ENCODE results near the gene ADI1.

The ADI1 gene

GRCh38 chr2:3460831-3461800, 58.2 kb downstream of the ADI1 start:
- H3K4me2 ChIP-seq (ENCODE audit: low read length) = peak overlapping the region; percentile 72
- H4K20me1 ChIP-seq (ENCODE audit: insufficient read depth, low read length) = no peaks in the 10 kb centered on the region
- H3K9ac ChIP-seq (ENCODE audit: low read length) = peak overlapping the region; percentile 36; the same call in 1 of the 2 replicates
- no peak overlapping the region for H2AFZ ChIP-seq (ENCODE audit: low read depth, low read length)
- peaks cover 24% of the 10 kb centered on the region for H3K4me1 ChIP-seq (ENCODE audit: low read length)
- no peaks in the 10 kb centered on the region for H3K9me3 ChIP-seq (ENCODE audit: insufficient read depth, low read length)
- no peaks in the 10 kb centered on the region for H3K79me2 ChIP-seq (ENCODE audit: low read length)
- H3K27me3 ChIP-seq (ENCODE audit: low read depth, low read length) = no peaks in the 10 kb centered on the region
- H3K27ac ChIP-seq (ENCODE audit: low read length) = peak overlapping the region; percentile 83
- TF ChIP-seq, protein P1, sequence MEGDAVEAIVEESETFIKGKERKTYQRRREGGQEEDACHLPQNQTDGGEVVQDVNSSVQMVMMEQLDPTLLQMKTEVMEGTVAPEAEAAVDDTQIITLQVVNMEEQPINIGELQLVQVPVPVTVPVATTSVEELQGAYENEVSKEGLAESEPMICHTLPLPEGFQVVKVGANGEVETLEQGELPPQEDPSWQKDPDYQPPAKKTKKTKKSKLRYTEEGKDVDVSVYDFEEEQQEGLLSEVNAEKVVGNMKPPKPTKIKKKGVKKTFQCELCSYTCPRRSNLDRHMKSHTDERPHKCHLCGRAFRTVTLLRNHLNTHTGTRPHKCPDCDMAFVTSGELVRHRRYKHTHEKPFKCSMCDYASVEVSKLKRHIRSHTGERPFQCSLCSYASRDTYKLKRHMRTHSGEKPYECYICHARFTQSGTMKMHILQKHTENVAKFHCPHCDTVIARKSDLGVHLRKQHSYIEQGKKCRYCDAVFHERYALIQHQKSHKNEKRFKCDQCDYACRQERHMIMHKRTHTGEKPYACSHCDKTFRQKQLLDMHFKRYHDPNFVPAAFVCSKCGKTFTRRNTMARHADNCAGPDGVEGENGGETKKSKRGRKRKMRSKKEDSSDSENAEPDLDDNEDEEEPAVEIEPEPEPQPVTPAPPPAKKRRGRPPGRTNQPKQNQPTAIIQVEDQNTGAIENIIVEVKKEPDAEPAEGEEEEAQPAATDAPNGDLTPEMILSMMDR (IDR thresholded peaks at IDR 0.05; ENCODE audit: low read depth, low read length) = no peak
- TF ChIP-seq EZH2phosphoT487 (IDR thresholded peaks at IDR 0.05; ENCODE audit: low read depth) = no peak
- peaks cover 40% of the 10 kb centered on the region for H3K36me3 ChIP-seq (replicated peaks; ENCODE audit: low read depth, low read length)
- H3K4me3 ChIP-seq (ENCODE audit: low read length) = peak overlapping the region; percentile 53

DNA sequence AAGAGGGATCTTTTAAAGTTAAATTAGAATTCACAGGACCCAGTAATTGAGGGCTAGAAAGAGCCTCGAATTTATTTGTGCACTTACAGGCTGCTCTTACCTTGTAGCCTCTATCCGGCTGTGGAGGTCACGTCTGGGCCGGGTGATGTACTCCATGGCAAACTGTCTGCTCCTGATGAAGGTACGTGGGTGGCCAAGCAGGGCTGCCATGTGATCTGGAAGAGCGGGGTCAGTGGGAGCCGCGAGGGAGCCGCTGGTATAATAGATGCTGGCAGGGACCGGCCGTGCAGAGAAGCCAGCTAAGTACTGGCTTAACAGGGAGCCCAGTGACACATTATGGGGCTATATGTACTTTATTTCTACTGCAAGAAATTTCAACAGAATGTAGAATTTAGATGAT, 59.2 kb downstream of the ADI1 start:
- Histone ChIP-seq H3K9ac (ENCODE audit: low read length) (no peak overlapping the region), H2AFZ (ENCODE audit: low read depth, low read length) (no peak overlapping the region), H3K36me3 (replicated peaks; ENCODE audit: low read depth, low read length) (peaks cover 43% of the 10 kb centered on the region), H3K4me3 (ENCODE audit: low read length) (no peak overlapping the region), H3K4me2 (ENCODE audit: low read length) (no peak overlapping the region), H4K20me1 (ENCODE audit: insufficient read depth, low read length) (no peaks in the 10 kb centered on the region), H3K4me1 (ENCODE audit: low read length) (peaks cover 24% of the 10 kb centered on the region), H3K27ac (ENCODE audit: low read length) (no peak overlapping the region), H3K79me2 (ENCODE audit: low read length) (no peaks in the 10 kb centered on the region), H3K9me3 (ENCODE audit: insufficient read depth, low read length) (no peaks in the 10 kb centered on the region), H3K27me3 (ENCODE audit: low read depth, low read length) (no peaks in the 10 kb centered on the region)
- TF ChIP-seq, protein P1 (IDR thresholded peaks at IDR 0.05; ENCODE audit: low read depth, low read length) = no peak
- TF ChIP-seq EZH2phosphoT487 (IDR thresholded peaks at IDR 0.05; ENCODE audit: low read depth) = no peak

DNA sequence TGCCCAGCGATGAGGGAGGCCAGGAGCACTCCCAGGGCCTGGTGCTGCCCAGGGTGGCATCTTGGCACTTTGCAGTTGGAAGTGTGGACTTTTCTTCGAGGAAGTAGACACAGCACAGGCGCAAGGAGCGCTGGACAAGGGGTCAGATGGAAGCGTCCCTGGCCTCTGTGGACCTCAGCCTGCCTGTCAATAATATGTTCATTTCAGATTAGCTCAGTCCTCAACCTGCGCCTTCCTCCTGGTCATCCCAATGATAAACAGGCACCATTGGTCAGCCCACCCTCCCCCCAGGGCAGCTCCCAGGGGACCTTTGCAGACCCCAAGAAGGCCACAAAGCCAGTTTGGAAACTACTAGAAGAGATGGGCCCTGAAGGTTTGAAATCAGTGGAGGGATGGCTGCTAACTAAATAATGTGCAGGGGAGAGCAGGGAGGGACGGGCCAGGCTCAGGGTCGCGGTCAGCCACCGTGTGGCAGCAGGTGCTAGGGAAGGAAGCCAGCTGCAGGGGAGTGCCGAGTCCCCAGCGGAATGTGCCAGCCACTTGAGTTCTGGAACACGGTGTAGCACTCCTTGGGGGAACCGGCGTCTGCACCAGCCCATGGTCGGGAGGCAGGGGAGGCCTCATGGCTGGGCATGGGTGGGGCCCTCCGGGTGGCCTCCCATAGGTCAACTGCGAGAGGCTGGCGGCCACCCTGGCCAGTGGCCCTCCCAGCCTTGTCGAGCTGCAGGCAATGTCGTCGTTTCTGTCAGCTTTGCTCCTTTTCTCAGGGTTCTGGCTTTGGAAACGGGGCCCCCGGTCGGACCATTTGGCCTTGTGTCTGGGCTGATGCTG, 59.9 kb downstream of the ADI1 start:
- H2AFZ ChIP-seq (ENCODE audit: low read depth, low read length) = no peak overlapping the region
- H3K4me1 ChIP-seq (ENCODE audit: low read length) = peaks cover 24% of the 10 kb centered on the region
- no peak overlapping the region for H3K27ac ChIP-seq (ENCODE audit: low read length)
- H3K9me3 ChIP-seq (ENCODE audit: insufficient read depth, low read length) = no peaks in the 10 kb centered on the region
- no peaks in the 10 kb centered on the region for H3K27me3 ChIP-seq (ENCODE audit: low read depth, low read length)
- H4K20me1 ChIP-seq (ENCODE audit: insufficient read depth, low read length) = no peaks in the 10 kb centered on the region
- H3K79me2 ChIP-seq (ENCODE audit: low read length) = no peaks in the 10 kb centered on the region
- H3K4me3 ChIP-seq (ENCODE audit: low read length) = no peak overlapping the region
- no peak overlapping the region for H3K9ac ChIP-seq (ENCODE audit: low read length)
- no peak overlapping the region for H3K4me2 ChIP-seq (ENCODE audit: low read length)
- peaks cover 39% of the 10 kb centered on the region for H3K36me3 ChIP-seq (replicated peaks; ENCODE audit: low read depth, low read length)
- no peak for TF ChIP-seq EZH2phosphoT487 (IDR thresholded peaks at IDR 0.05; ENCODE audit: low read depth)
- TF ChIP-seq, protein P1 (IDR thresholded peaks at IDR 0.05; ENCODE audit: low read depth, low read length) = no peak
